SKM-1 (cell line): ENCODE measurements around the gene ARRB1.

Source experiments
- DNase-seq: peaks from one replicate; lab custom pipeline; 2025; ENCODE audit not compliant: unreplicated experiment; lab: John Stamatoyannopoulos, UW

Gene ARRB1

GRCh38 chr11:75303544-75304224 lies 47.8 kb downstream of the ARRB1 start:
- no peak for DNase-seq

GRCh38 chr11:75302371-75302770 lies 49.1 kb downstream of the ARRB1 start:
- DNase-seq = no peak

GRCh38 chr11:75301601-75302345 lies 49.7 kb downstream of the ARRB1 start:
- no peak for DNase-seq

DNA sequence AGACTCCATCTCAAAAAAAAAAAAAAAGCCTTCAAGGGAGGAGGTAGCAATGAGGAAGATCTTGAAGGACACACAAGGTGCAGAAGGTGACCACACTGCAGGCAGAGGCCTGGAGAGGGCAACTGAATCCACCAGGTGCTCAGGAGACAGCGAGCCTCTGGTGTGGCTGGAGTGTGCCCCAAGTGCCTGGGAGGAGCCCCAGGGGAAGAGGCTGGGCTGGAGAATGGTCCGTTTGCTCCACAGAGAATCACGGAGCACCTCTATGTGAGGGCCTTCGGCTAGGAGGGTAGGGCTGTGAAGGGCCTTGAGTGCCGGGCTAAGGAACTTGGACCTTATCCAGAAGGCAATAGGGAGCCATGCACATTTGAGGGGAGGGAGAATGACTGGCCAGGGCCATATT lies 50.3 kb downstream of the ARRB1 start:
- no peak for DNase-seq

DNA sequence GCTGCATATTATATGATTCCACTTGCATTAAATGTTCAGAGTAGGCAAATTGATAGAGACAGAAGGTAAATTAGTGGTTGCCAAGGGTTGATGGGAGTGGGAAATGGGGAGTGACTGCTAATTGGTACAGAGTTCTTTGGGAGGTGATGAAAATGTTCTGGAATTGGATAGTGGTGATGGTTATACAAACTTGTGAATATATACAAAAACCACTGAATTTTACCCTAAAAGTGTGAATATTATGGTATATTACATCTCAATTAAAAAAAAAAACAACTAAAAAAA lies 52.5 kb downstream of the ARRB1 start:
- DNase-seq = no peak

- DNase-seq = no peak
These were observed 53.1 kb downstream of the ARRB1 start for GRCh38 chr11:75298191-75298975.

- DNase-seq = no peak
These were observed 57.6 kb downstream of the ARRB1 start for GRCh38 chr11:75293903-75294302.

DNA sequence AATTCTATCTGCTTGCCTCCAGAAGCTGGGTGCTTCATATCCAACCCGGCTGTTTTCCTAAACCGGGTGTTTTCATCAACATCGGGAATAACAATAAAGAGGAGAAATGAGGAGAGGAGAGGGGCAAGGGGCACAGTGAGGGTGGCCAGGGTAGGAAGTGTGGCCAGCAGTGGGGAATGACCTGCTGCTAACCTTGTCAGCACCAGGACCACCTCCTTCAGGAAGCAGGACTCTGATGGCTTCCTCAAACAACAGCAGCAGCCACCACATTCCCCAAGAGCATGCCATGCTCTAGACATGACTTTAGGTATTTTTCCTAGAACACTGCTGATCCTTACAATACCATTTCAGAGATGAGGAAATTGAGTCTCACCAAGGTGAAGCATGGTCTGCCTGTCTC lies 58.5 kb downstream of the ARRB1 start:
- no peak for DNase-seq

- no peak for DNase-seq
These were observed 59.7 kb downstream of the ARRB1 start for GRCh38 chr11:75291741-75292140.

- DNase-seq = no peak
These were observed 61.5 kb downstream of the ARRB1 start for GRCh38 chr11:75289919-75290318.

- no peak for DNase-seq
These were observed 62.0 kb downstream of the ARRB1 start for GRCh38 chr11:75289511-75289760.

GRCh38 chr11:75287579-75287978 lies 63.9 kb downstream of the ARRB1 start:
- no peak for DNase-seq

DNA sequence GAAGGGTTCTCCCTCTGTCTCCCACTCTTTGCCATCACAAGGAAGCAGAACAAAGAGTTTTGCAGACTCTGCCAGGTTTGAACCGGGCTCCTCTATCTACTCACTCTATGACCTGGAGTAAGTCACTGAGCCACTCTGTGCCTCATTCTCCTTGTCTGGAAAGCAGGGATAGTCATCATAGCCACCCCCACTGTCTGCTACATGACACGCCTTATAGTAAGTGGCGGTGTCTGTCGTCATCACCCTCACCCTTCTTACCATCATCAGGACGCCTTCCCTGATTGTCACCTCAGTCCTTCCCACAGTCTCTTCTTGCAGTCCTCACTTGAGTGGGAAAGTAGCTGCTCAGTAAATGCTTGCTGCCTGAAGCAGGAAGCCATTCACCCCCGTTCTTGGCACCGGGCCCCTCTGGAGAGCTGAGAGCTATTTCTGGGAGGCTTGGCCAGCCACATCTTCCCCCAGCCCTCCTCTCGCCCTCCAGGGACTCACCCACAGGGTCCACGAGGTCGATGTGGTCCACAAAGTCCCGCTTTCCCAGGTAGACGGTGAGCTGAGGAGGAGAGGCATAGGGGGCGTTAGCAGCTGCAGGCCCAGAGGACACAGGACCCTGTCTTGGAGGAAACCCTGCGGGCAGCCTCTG lies 64.5 kb downstream of the ARRB1 start:
- no peak for DNase-seq

- no peak for DNase-seq
These were observed 65.6 kb downstream of the ARRB1 start for GRCh38 chr11:75285776-75286360.

GRCh38 chr11:75283391-75283931 lies 68.0 kb downstream of the ARRB1 start:
- no peak for DNase-seq

DNA sequence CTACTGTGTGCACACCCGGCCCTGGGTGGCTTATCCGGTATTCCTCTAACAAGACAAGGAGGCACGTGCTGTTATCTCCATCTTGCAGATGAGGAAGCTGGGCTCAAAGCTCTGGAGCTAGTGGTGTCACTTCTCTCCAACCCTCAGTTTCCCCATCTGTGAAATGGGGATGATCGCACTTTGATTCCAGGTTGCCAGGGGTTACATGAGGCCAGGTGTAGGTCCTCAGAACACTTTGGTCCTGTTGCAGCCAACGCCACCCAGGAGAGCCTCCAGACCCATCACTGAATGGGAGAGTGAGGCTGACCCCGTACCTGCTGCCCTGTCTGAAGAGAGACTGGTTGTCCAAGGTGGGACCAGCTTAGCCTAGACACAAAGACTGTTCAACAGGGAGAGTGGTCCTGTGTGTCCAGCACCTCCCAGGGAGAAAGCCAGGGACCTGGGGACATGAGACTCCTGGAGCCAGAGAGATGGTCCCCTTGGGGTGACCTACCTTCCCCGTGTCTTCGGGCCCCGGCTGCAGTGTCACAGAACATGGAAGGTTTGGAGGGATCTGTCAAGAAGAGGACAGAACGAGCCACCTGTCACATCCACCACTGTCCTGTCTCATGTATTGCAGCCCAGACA lies 69.9 kb downstream of the ARRB1 start:
- no peak for DNase-seq

GRCh38 chr11:75280770-75281468 lies 70.5 kb downstream of the ARRB1 start:
- DNase-seq = no peak

GRCh38 chr11:75280227-75280701 lies 71.2 kb downstream of the ARRB1 start:
- DNase-seq = peak; percentile 39

- DNase-seq = no peak
These were observed 72.2 kb downstream of the ARRB1 start for GRCh38 chr11:75279273-75279672.
